HCT116 (cell line): ENCODE results near the gene ZRANB1. TPM values are rescaled to one million over a fixed set of nuclear protein-coding genes. Genes with fewer than 3 reads are reported as not detected.
A peak's percentile ranks its signal among the peaks of the same experiment; 100 is the strongest.

Experiments
- ATAC-seq: fragments of 200-7000 bp; cut with Tn5 transposase; 2 replicates; pipeline ENCODE4 v1.9.1; 2020; ENCODE audit warnings: mild to moderate bottlenecking, moderate library complexity
- BruUV-seq: library from RNA; stranded (reverse); fragments of 400-500 nt; replicated peaks from 2 replicates; lab custom pipeline; 2021; lab: Mats Ljungman, UMichigan
- CTCF ChIA-PET: fragments of 300-600 bp; sonication (Branson Sonifier 250); formaldehyde crosslinking; loops from one replicate; lab custom pipeline; 2021; ENCODE audit warnings: antibody characterized with exemption; lab: Charles Lee
- POLR2A ChIA-PET: fragments of 300-600, 350-600 bp; sonication (Branson Sonifier 250); formaldehyde crosslinking; loops from one replicate; lab custom pipeline; 2021; ENCODE audit warnings: antibody characterized with exemption; lab: Charles Lee
- RAD21 ChIA-PET, 2 experiments: fragments of 300-600 bp; sonication (Branson Sonifier 250); formaldehyde crosslinking; loops; one replicate each; lab custom pipeline; 2023; ENCODE audit warnings: low total read pairs in 2 of 2; ENCODE audit not compliant: uncharacterized antibody in 2 of 2, unreplicated experiment in 2 of 2, low non-redundant PET in 1 of 2; lab: Charles Lee
- DNase-seq: peaks from one replicate; pipeline ENCODE4 v3.0.0-alpha.2; 2010; ENCODE audit warnings: low read depth, low spot score
- H2AFZ ChIP-seq: fragments of 200-600 bp; shearing (Covaris generic), sonication (generic); 2 replicates; pipeline ENCODE4 v1.6.1; 2017; ENCODE audit warnings: low read depth, mixed run types, mixed read lengths, antibody characterized with exemption, low read length; ENCODE audit not compliant: poor library complexity, severe bottlenecking
- H3K27ac ChIP-seq: 2 replicates; pipeline ENCODE4 v1.5.1; 2012; ENCODE audit warnings: low read depth, low read length
- H3K27me3 ChIP-seq: fragments of 200-600 bp; sonication (generic); 2 replicates; pipeline ENCODE4 v1.6.1; 2016; ENCODE audit warnings: mixed run types, low read length, mixed read lengths; ENCODE audit not compliant: insufficient read depth
- H3K36me3 ChIP-seq, 2 experiments: fragments of 200-500 bp in 1 of 2; fragments of 200-600 bp in 1 of 2; sonication (Bioruptor generic) in 1 of 2; sonication (generic) in 1 of 2; 2 replicates each; pipeline versions ENCODE4 v1.5.1 to v1.6.1; 2014 to 2016; ENCODE audit warnings: low read length in 2 of 2, inconsistent platforms in 1 of 2, mixed read lengths in 1 of 2, mixed run types in 1 of 2; ENCODE audit not compliant: insufficient read depth in 2 of 2, control insufficient read depth in 1 of 2
- H3K4me1 ChIP-seq, 2 experiments: fragments of 200-600 bp in 1 of 2; sonication (generic) in 1 of 2; 2 replicates each; pipeline versions ENCODE4 v1.5.1 to v1.6.1; 2012 to 2017; ENCODE audit warnings: low read length in 2 of 2, inconsistent platforms in 1 of 2, mild to moderate bottlenecking in 1 of 2, mixed read lengths in 1 of 2, mixed run types in 1 of 2, moderate library complexity in 1 of 2; ENCODE audit not compliant: insufficient read depth in 2 of 2, control insufficient read depth in 1 of 2
- H3K4me2 ChIP-seq: fragments of 200-600 bp; sonication (generic); 2 replicates; pipeline ENCODE4 v1.6.1; 2017; ENCODE audit warnings: mixed run types, low read length, mixed read lengths
- H3K4me3 ChIP-seq, 2 experiments: fragments of 200-600 bp in 1 of 2; sonication (generic) in 1 of 2; replicated peaks in 1 of 2; 2 replicates each; pipeline ENCODE4 v1.5.1; 2011 to 2016; ENCODE audit warnings: low read length in 2 of 2, control low read depth in 1 of 2, low read depth in 1 of 2, mild to moderate bottlenecking in 1 of 2, mixed read lengths in 1 of 2, mixed run types in 1 of 2
- H3K79me2 ChIP-seq: fragments of 200-600 bp; sonication (generic); 2 replicates; pipeline ENCODE4 v1.6.1; 2017; ENCODE audit warnings: mild to moderate bottlenecking, mixed run types, low read length, moderate library complexity, mixed read lengths; ENCODE audit not compliant: insufficient read depth
- H3K9ac ChIP-seq: fragments of 200-600 bp; sonication (generic); 2 replicates; pipeline ENCODE4 v1.6.1; 2016; ENCODE audit warnings: low read length, mixed read lengths
- H3K9me2 ChIP-seq: fragments of 200-600 bp; sonication (generic), shearing (Covaris generic); 2 replicates; pipeline ENCODE4 v1.6.1; 2017; ENCODE audit warnings: mixed run types, mild to moderate bottlenecking, moderate library complexity; ENCODE audit not compliant: insufficient read depth
- H3K9me3 ChIP-seq, 2 experiments: fragments of 200-500 bp in 1 of 2; fragments of 200-600 bp in 1 of 2; sonication (Bioruptor generic) in 1 of 2; sonication (generic) in 1 of 2; 2 replicates each; pipeline ENCODE4 v1.6.1; 2014 to 2017; ENCODE audit warnings: low read length in 2 of 2, mixed read lengths in 2 of 2, inconsistent platforms in 1 of 2, low read depth in 1 of 2, mild to moderate bottlenecking in 1 of 2, mixed run types in 1 of 2, moderate library complexity in 1 of 2; ENCODE audit not compliant: control insufficient read depth in 1 of 2, insufficient read depth in 1 of 2
- H4K20me1 ChIP-seq: fragments of 200-600 bp; sonication (generic), shearing (Covaris generic); 2 replicates; pipeline ENCODE4 v1.6.1; 2017; ENCODE audit warnings: mixed run types, mild to moderate bottlenecking, moderate library complexity; ENCODE audit not compliant: insufficient read depth
- EGR1 ChIP-seq: IDR thresholded peaks from 2 replicates; pipeline ENCODE4 v1.6.1; 2012; ENCODE audit warnings: low read depth
- EZH2phosphoT487 ChIP-seq: fragments of 200-600 bp; IDR thresholded peaks from 2 replicates; pipeline ENCODE4 v1.6.1; 2018; ENCODE audit warnings: antibody characterized with exemption, borderline replicate concordance
- FOSL1 ChIP-seq: IDR thresholded peaks from 2 replicates; pipeline ENCODE4 v1.6.1; 2012; ENCODE audit warnings: low read depth
- POLR2AphosphoS5 ChIP-seq: IDR thresholded peaks from 2 replicates; pipeline ENCODE4 v1.6.1; 2011; ENCODE audit warnings: mild to moderate bottlenecking, low read depth, low read length, moderate library complexity
- SIN3A ChIP-seq: IDR thresholded peaks from 2 replicates; pipeline ENCODE4 v1.6.1; 2012; ENCODE audit warnings: low read depth
- SP1 ChIP-seq: IDR thresholded peaks from 2 replicates; pipeline ENCODE4 v1.6.1; 2012; ENCODE audit warnings: low read depth
- YY1 ChIP-seq: IDR thresholded peaks from 2 replicates; pipeline ENCODE4 v1.6.1; 2011; ENCODE audit warnings: low read length, low read depth, moderate library complexity, mild to moderate bottlenecking; ENCODE audit not compliant: insufficient replicate concordance; ENCODE audit errors: extremely low read depth
- intact Hi-C: fragments of 100-400 bp; cut with micrococcal nuclease; formaldehyde crosslinking; loops from 2 replicates; pipeline ENCODE4 v1.10.0; 2022
- total RNA-seq: library from RNA; stranded (reverse); gene quantifications from one replicate; pipeline ENCODE4 v1.2.1, GENCODE V29; 2021; ENCODE audit not compliant: unreplicated experiment
- TF ChIP-seq, protein P1 (sequence below): IDR thresholded peaks from 2 replicates; pipeline ENCODE4 v1.6.1; 2011; ENCODE audit warnings: mild to moderate bottlenecking, low read length, moderate library complexity; ENCODE audit not compliant: insufficient replicate concordance; ENCODE audit errors: extremely low read depth
- TF ChIP-seq, protein P2 (sequence below): IDR thresholded peaks from 2 replicates; pipeline ENCODE4 v1.6.1; 2012; ENCODE audit warnings: low read depth
- TF ChIP-seq, protein P3 (sequence below): IDR thresholded peaks from 2 replicates; pipeline ENCODE4 v1.6.1; 2012

Gene ZRANB1
- total RNA-seq, 1 experiment from 2014 or later, result 23.9 TPM

DNA sequence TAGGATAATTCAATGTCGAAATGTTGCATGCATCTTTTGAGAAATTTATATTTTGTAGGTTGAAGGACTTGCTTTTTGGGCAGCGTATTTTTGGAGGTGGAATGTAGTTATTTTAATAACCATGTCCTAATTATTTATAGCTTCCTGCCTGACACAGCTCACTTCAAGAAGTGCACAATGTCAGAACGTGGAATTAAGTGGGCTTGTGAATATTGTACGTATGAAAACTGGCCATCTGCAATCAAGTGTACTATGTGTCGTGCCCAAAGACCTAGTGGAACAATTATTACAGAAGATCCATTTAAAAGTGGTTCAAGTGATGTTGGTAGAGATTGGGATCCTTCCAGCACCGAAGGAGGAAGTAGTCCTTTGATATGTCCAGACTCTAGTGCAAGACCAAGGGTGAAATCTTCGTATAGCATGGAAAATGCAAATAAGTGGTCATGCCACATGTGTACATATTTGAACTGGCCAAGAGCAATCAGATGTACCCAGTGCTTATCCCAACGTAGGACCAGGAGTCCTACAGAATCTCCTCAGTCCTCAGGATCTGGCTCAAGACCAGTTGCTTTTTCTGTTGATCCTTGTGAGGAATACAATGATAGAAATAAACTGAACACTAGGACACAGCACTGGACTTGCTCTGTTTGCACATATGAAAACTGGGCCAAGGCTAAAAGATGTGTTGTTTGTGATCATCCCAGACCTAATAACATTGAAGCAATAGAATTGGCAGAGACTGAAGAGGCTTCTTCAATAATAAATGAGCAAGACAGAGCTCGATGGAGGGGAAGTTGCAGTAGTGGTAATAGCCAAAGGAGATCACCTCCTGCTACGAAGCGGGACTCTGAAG, 620 bp downstream of the ZRANB1 start (continued):
- TF ChIP-seq, protein P1, sequence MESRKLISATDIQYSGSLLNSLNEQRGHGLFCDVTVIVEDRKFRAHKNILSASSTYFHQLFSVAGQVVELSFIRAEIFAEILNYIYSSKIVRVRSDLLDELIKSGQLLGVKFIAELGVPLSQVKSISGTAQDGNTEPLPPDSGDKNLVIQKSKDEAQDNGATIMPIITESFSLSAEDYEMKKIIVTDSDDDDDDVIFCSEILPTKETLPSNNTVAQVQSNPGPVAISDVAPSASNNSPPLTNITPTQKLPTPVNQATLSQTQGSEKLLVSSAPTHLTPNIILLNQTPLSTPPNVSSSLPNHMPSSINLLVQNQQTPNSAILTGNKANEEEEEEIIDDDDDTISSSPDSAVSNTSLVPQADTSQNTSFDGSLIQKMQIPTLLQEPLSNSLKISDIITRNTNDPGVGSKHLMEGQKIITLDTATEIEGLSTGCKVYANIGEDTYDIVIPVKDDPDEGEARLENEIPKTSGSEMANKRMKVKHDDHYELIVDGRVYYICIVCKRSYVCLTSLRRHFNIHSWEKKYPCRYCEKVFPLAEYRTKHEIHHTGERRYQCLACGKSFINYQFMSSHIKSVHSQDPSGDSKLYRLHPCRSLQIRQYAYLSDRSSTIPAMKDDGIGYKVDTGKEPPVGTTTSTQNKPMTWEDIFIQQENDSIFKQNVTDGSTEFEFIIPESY, result no peak
- TF ChIP-seq EGR1 (no peak), SIN3A (no peak), POLR2AphosphoS5 (no peak), YY1 (no peak)

DNA sequence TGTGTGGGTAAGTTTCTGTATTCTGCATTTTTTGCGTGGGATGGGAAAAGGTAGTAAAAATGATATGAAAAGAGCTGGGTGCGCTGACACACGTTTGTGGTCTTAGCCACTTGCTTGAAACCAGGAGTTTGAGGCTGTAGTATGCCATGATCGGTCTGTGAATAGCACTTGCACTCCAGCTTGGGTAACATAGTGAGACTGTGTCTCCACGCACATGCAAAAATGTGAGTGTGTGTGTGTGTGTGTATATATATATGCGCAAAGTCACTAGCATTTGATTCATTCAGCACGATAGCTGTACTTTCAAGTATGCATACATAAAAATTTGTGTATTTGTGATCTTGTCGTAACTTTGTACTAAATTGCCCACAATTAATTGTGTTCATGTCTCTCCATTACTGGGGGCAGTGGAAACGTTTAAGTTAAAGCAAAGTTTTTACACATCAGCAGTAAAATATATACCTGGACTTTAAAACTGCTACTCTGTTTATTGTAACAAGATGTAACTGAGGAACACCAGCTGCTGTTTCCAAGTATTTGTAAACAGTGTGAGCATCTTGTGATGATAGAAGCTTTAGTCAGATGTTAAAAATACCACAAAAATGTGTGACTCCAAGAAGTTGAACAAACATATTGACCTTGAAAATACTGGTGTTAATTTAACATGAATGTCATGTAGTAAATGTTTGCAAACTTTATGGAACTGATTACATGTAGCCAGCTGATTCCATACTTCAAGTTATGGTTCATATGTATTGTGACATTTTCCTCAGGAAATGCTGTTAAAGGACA, 1.6 kb downstream of the ZRANB1 start:
- no peak overlapping the region for H3K4me3 ChIP-seq
- no peaks in the 10 kb centered on the region for H3K9me3 ChIP-seq
- no peaks in the 10 kb centered on the region for H3K9me2 ChIP-seq
- no peaks in the 10 kb centered on the region for H3K27me3 ChIP-seq
- no TSS peak for BruUV-seq
- intact Hi-C loops, result loop anchor here (2.0 kb wide), 1 partner anchor 75 kb away; no protein-coding TSS in a partner anchor
- peaks cover 0 to 6% of the 10 kb centered on the region in 2 experiments; a peak in 1 of 4 replicates for H3K4me1 ChIP-seq
- peaks cover 100% of the 10 kb centered on the region for H3K79me2 ChIP-seq
- no peak overlapping the region for H2AFZ ChIP-seq
- RAD21 ChIA-PET, result no interaction called here
- ATAC-seq, result no peak
- no peaks in the 10 kb centered on the region; a peak in 1 of 4 replicates for H3K36me3 ChIP-seq
- POLR2A ChIA-PET, result no interaction called here
- TF ChIP-seq EZH2phosphoT487 (no peak), SP1 (no peak), FOSL1 (0 out of 2 replicates have a peak, but pooled peaks have one; percentile 12)
- TF ChIP-seq, protein P2, sequence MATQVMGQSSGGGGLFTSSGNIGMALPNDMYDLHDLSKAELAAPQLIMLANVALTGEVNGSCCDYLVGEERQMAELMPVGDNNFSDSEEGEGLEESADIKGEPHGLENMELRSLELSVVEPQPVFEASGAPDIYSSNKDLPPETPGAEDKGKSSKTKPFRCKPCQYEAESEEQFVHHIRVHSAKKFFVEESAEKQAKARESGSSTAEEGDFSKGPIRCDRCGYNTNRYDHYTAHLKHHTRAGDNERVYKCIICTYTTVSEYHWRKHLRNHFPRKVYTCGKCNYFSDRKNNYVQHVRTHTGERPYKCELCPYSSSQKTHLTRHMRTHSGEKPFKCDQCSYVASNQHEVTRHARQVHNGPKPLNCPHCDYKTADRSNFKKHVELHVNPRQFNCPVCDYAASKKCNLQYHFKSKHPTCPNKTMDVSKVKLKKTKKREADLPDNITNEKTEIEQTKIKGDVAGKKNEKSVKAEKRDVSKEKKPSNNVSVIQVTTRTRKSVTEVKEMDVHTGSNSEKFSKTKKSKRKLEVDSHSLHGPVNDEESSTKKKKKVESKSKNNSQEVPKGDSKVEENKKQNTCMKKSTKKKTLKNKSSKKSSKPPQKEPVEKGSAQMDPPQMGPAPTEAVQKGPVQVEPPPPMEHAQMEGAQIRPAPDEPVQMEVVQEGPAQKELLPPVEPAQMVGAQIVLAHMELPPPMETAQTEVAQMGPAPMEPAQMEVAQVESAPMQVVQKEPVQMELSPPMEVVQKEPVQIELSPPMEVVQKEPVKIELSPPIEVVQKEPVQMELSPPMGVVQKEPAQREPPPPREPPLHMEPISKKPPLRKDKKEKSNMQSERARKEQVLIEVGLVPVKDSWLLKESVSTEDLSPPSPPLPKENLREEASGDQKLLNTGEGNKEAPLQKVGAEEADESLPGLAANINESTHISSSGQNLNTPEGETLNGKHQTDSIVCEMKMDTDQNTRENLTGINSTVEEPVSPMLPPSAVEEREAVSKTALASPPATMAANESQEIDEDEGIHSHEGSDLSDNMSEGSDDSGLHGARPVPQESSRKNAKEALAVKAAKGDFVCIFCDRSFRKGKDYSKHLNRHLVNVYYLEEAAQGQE, result no peak
- TF ChIP-seq, protein P3, sequence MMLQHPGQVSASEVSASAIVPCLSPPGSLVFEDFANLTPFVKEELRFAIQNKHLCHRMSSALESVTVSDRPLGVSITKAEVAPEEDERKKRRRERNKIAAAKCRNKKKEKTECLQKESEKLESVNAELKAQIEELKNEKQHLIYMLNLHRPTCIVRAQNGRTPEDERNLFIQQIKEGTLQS, result no peak
- DNase-seq, result peak; percentile 7
- no peak overlapping the region for H3K9ac ChIP-seq
- H3K4me2 ChIP-seq, result no peak overlapping the region; the same call in 1 of the 2 replicates
- no peak overlapping the region for H3K27ac ChIP-seq
- peaks cover 29% of the 10 kb centered on the region for H4K20me1 ChIP-seq
- CTCF ChIA-PET, result no interaction called here
